Left lung (tissue), 10 donors: ENCODE data around the gene PXK. TPM values are rescaled to one million over a fixed set of nuclear protein-coding genes. Genes with fewer than 3 reads are reported as not detected.

Source experiments
- ATAC-seq: fragments of 200-7000 bp; cut with Tn5 transposase; one replicate; pipeline ENCODE4 v1.9.1; 2020; ENCODE audit warnings: moderate library complexity
- DNase-seq, 4 donors: peaks; one replicate each; pipeline ENCODE4 v3.0.0-alpha.2; 2013 to 2020
- H3K27ac ChIP-seq, 2 donors: fragments of 200-600 bp; sonication (generic) in 1 of 2; one replicate each; pipeline versions ENCODE4 v1.5.0 to v1.8.0; 2020 to 2021
- H3K27me3 ChIP-seq, 2 donors: fragments of 200-600 bp; sonication (generic) in 1 of 2; one replicate each; pipeline versions ENCODE4 v1.5.0 to v1.8.0; 2020 to 2021
- H3K36me3 ChIP-seq, 2 donors: fragments of 200-600 bp; sonication (generic) in 1 of 2; one replicate each; pipeline versions ENCODE4 v1.5.0 to v1.8.0; 2020 to 2021
- H3K4me1 ChIP-seq, 2 donors: fragments of 200-600 bp; one replicate each; pipeline ENCODE4 v1.8.0; 2021
- H3K4me3 ChIP-seq, 2 donors: fragments of 200-600 bp; sonication (generic) in 1 of 2; one replicate each; pipeline versions ENCODE4 v1.5.0 to v1.8.0; 2020 to 2021; ENCODE audit warnings: mild to moderate bottlenecking in 1 of 2
- H3K9me3 ChIP-seq, 2 donors: fragments of 200-600 bp; sonication (generic) in 1 of 2; one replicate each; pipeline versions ENCODE4 v1.5.0 to v1.8.0; 2020 to 2021
- intact Hi-C, 2 donors: fragments of 100-400 bp; cut with DNase I; formaldehyde crosslinking; loops; one replicate each; pipeline versions ENCODE4 v1.11.2 to v1.14.2; 2022
- polyA plus RNA-seq, 6 donors: library from polyadenylated mRNA; unstranded; fragments of 120-200 nt; gene quantifications; one replicate each; pipeline ENCODE4 v1.2.1, GENCODE V29; 2013; ENCODE audit not compliant: insufficient read length in 6 of 6
- total RNA-seq, 2 donors: library from RNA; stranded (reverse); fragmentation: NEBNext Ultra II Directional; extraction: Animal tissue kit (Norgen Biotek cat#: 25700); gene quantifications; one replicate each; pipeline ENCODE4 v1.2.1, GENCODE V29; 2021
- TF ChIP-seq, protein P1 (sequence below), 2 donors: fragments of 200-600 bp; sonication (generic) in 1 of 2; IDR thresholded peaks; one replicate each; pipeline versions ENCODE4 v1.5.0 to v1.8.0; 2021; ENCODE audit warnings: antibody characterized with exemption in 2 of 2
- donor health status: DM: no; HTN: yes; CAD: no.
- donor health status: DM: no; HTN: no; CAD: no.

PXK gene
- total and polyA plus RNA-seq, 8 donors = 19.0 to 42.3 (median 34.0) TPM

DNA sequence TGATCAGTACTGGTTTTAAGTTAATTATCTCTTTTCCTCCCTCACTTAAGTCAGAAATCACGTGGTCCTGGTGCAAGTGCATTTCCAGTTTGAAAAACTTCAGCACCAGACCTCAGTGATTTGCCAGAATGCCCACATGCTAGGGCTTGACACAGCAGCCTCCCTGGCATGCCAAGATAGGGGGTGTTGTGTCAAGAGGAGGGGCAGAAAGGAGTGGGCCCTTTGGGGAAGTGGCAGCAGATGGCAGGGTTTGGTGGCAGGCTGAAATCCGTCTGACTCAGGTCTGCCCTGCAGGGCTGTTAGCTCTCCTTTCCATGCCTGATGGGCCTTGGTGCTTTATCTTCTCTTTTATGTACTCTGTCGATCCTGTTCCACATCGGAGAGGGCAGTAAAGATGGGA lies 23.4 kb downstream of the PXK start:
- ATAC-seq = peak; percentile 34
- TF ChIP-seq, protein P1, sequence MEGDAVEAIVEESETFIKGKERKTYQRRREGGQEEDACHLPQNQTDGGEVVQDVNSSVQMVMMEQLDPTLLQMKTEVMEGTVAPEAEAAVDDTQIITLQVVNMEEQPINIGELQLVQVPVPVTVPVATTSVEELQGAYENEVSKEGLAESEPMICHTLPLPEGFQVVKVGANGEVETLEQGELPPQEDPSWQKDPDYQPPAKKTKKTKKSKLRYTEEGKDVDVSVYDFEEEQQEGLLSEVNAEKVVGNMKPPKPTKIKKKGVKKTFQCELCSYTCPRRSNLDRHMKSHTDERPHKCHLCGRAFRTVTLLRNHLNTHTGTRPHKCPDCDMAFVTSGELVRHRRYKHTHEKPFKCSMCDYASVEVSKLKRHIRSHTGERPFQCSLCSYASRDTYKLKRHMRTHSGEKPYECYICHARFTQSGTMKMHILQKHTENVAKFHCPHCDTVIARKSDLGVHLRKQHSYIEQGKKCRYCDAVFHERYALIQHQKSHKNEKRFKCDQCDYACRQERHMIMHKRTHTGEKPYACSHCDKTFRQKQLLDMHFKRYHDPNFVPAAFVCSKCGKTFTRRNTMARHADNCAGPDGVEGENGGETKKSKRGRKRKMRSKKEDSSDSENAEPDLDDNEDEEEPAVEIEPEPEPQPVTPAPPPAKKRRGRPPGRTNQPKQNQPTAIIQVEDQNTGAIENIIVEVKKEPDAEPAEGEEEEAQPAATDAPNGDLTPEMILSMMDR (IDR thresholded peaks at IDR 0.05) = no peak

DNA sequence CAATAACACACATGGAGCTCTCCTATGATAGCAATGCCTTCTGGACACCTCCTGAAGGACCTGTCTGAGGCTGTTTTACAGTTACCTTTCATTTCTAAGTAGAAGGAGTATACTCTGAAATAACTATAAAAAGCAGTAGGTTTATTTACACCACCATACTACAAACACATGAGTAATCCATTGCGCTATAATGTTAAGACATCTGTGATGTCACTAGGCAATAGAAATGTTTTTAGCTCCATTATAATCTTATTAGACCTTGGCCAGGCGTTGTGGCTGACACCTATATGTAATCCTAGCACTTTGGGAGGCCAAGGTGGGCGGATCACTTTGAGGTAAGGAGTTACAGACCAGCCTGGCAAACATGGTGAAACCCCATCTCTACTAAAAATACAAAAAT lies 24.7 kb downstream of the PXK start:
- no peak overlapping the region for H3K4me3 ChIP-seq
- TF ChIP-seq, protein P1 (IDR thresholded peaks at IDR 0.05) = no peak
- intact Hi-C loops = no loop called here

More for the DNA sequence above, 23.4 kb downstream of the PXK start:
- peak overlapping the region in 1 of 2 donors; percentile 78 for H3K27ac ChIP-seq
- DNase-seq = no peak
- no peaks in the 10 kb centered on the region for H3K9me3 ChIP-seq
- intact Hi-C loops = no loop called here
- no peak overlapping the region for H3K4me3 ChIP-seq
- H3K4me1 ChIP-seq = peaks cover 0 to 58% of the 10 kb centered on the region in 2 donors
- no peaks in the 10 kb centered on the region for H3K36me3 ChIP-seq
- no peaks in the 10 kb centered on the region for H3K27me3 ChIP-seq

DNA sequence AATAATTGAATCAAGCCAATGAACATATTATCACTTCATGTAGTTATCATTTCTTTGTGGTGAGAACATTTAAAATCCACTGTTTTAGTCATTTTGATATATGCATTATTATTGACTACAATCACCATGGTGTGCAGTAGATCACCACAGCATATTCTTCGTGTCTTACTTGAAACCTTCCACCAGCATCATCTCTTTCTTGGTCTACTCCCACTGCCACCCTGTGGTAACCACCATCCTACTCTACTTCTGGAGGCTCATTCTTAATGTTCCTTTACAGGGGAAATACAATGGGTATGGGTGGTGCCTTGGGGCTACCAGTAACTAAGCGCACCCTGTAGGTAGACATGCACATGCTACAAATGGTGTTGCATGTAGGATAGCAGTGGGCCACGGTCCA lies 25.4 kb downstream of the PXK start:
- Histone ChIP-seq H3K36me3 (no peaks in the 10 kb centered on the region), H3K27ac (no peak overlapping the region), H3K4me1 (peaks cover 0 to 42% of the 10 kb centered on the region in 2 donors), H3K4me3 (no peak overlapping the region), H3K27me3 (no peaks in the 10 kb centered on the region), H3K9me3 (no peaks in the 10 kb centered on the region)
- intact Hi-C loops = no loop called here
- DNase-seq = no peak
- no peak for ATAC-seq
- TF ChIP-seq, protein P1 (IDR thresholded peaks at IDR 0.05) = no peak

More for the DNA sequence above, 24.7 kb downstream of the PXK start:
- Histone ChIP-seq H3K4me1 (peaks cover 0 to 47% of the 10 kb centered on the region in 2 donors), H3K36me3 (no peaks in the 10 kb centered on the region), H3K9me3 (no peaks in the 10 kb centered on the region), H3K27ac (no peak overlapping the region), H3K27me3 (no peaks in the 10 kb centered on the region)
- DNase-seq = no peak
- ATAC-seq = no peak

DNA sequence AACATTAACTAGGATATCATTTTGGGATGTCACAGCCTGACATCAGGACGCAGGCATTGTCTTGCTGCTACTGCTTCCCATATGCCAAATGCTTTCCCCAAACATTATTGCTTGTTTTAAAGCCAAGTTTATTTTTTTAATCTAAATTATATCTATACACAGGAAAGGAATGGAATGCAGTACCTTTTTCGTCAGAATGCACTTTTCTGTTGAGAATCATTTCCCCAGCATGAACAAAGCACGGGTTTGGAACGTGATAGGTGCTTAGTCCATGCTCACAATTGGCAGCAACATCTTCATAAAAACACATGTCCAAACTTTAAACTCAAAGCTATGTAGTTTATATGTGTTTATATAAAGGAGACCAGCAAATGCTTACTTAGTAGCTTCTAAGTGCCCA lies 26.1 kb downstream of the PXK start:
- H3K36me3 ChIP-seq = no peaks in the 10 kb centered on the region
- H3K27me3 ChIP-seq = no peaks in the 10 kb centered on the region
- intact Hi-C loops = no loop called here
- peaks cover 0 to 35% of the 10 kb centered on the region in 2 donors for H3K4me1 ChIP-seq
- DNase-seq = no peak
- TF ChIP-seq, protein P1 (IDR thresholded peaks at IDR 0.05) = no peak
- H3K9me3 ChIP-seq = no peaks in the 10 kb centered on the region
- ATAC-seq = no peak
- H3K4me3 ChIP-seq = no peak overlapping the region
- no peak overlapping the region for H3K27ac ChIP-seq

DNA sequence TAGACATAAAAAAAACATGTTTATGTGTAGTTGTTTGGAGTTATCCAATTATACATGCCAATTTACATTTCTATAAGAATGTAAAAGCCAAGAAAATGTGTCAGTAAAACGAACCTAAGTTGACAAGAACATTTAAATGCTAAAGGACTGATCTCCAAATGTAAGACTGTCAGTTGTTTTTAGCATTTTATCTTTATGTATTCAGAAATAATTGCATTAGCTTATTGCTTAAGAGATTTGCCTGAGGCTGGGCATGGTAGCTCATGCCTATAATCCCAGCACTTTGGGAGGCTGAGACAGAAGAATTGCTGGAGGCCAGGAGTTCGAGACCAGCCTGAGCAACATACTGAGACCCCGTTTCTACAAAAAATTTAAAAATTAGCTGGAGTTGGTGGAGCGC lies 26.9 kb downstream of the PXK start:
- ATAC-seq = no peak
- Histone ChIP-seq H3K9me3 (no peaks in the 10 kb centered on the region), H3K27me3 (no peaks in the 10 kb centered on the region), H3K36me3 (no peaks in the 10 kb centered on the region), H3K27ac (no peak overlapping the region), H3K4me3 (no peak overlapping the region), H3K4me1 (peaks cover 0 to 27% of the 10 kb centered on the region in 2 donors)
- no peak for DNase-seq
- intact Hi-C loops = no loop called here
- TF ChIP-seq, protein P1 (IDR thresholded peaks at IDR 0.05) = no peak
